DLD1 (cell line): Measurements from ENCODE around the gene PRRT4.

Experiments
- in situ Hi-C: cut with HindIII; loops from 2 replicates; pipeline ENCODE4 v1.10.0; 2017; ENCODE audit warnings: low sequenced_read_pairs

Gene PRRT4

GRCh38 chr7:128396357-128396756 lies 34.9 kb upstream of the PRRT4 start:
- in situ Hi-C loops, result loop anchor here (10.0 kb wide), 1 partner anchor 62 kb away; no protein-coding TSS in a partner anchor

GRCh38 chr7:128395748-128396147 lies 34.3 kb upstream of the PRRT4 start:
- in situ Hi-C loops, result loop anchor here (10.0 kb wide), 1 partner anchor 61 kb away; no protein-coding TSS in a partner anchor

GRCh38 chr7:128394904-128395496 lies 33.5 kb upstream of the PRRT4 start:
- in situ Hi-C loops, result loop anchor here (10.0 kb wide), 1 partner anchor 60 kb away; no protein-coding TSS in a partner anchor

- in situ Hi-C loops, result loop anchor here (10.0 kb wide), 1 partner anchor 59 kb away; no protein-coding TSS in a partner anchor
These were observed 32.2 kb upstream of the PRRT4 start for GRCh38 chr7:128393526-128394330.

- in situ Hi-C loops, result loop anchor here (10.0 kb wide), 1 partner anchor 58 kb away; no protein-coding TSS in a partner anchor
These were observed 31.2 kb upstream of the PRRT4 start for GRCh38 chr7:128392446-128393327.

- in situ Hi-C loops, result loop anchor here (10.0 kb wide), 1 partner anchor 57 kb away; no protein-coding TSS in a partner anchor
These were observed 30.3 kb upstream of the PRRT4 start for GRCh38 chr7:128391805-128392204.

GRCh38 chr7:128390871-128391565 lies 29.5 kb upstream of the PRRT4 start:
- in situ Hi-C loops, result loop anchor here (10.0 kb wide), 1 partner anchor 56 kb away; no protein-coding TSS in a partner anchor

- in situ Hi-C loops, result loop anchor here (10.0 kb wide), 1 partner anchor 55 kb away; no protein-coding TSS in a partner anchor
These were observed 28.3 kb upstream of the PRRT4 start for GRCh38 chr7:128389618-128390329.

- in situ Hi-C loops, result no loop called here
These were observed 27.7 kb upstream of the PRRT4 start for GRCh38 chr7:128389085-128389617.

GRCh38 chr7:128388145-128388485 lies 26.6 kb upstream of the PRRT4 start:
- in situ Hi-C loops, result no loop called here

GRCh38 chr7:128387216-128388144 lies 26.0 kb upstream of the PRRT4 start:
- in situ Hi-C loops, result no loop called here

- in situ Hi-C loops, result no loop called here
These were observed 24.8 kb upstream of the PRRT4 start for GRCh38 chr7:128385988-128386925.

GRCh38 chr7:128384726-128385125 lies 23.2 kb upstream of the PRRT4 start:
- in situ Hi-C loops, result no loop called here

- in situ Hi-C loops, result no loop called here
These were observed 22.3 kb upstream of the PRRT4 start for GRCh38 chr7:128383776-128384175.

GRCh38 chr7:128381161-128381821 lies 19.8 kb upstream of the PRRT4 start:
- in situ Hi-C loops, result no loop called here

GRCh38 chr7:128380483-128381106 lies 19.1 kb upstream of the PRRT4 start:
- in situ Hi-C loops, result no loop called here
